Activated naive CD8-positive, alpha-beta T cell treated with anti-CD3 and anti-CD28 coated beads, Interleukin-2, amount 10 ng/mL, durations not matched to agents 7 days and 5 days (primary cell): Measurements from ENCODE around the gene PON3. TPM values are rescaled to one million over a fixed set of nuclear protein-coding genes. Genes with fewer than 3 reads are reported as not detected.

ENCODE experiments used
- total RNA-seq, 2 experiments: library from RNA; stranded (reverse); gene quantifications; one replicate each; pipeline ENCODE4 v1.2.3, GENCODE V29; 2021

PON3 gene
- total RNA-seq, 2 experiments from 2014 or later: not detected

Other genes starting within 250 kb of the PON3 start
- gene PON1, start 71.8 kb downstream of the PON3 start, total RNA-seq: not detected
- gene PON2, start 38.7 kb upstream of the PON3 start, total RNA-seq: 1 to 10 TPM; 6.5 to 8.6 TPM
- not detected for gene ASB4, start 89.6 kb upstream of the PON3 start, total RNA-seq
- gene PDK4, start 200.1 kb upstream of the PON3 start, total RNA-seq: 1 to 10 TPM in 1 of 2 experiments, under 1 TPM in 1; 0.39 to 1.2 TPM